ENCODE measurements around the gene CDH13.

DNA sequence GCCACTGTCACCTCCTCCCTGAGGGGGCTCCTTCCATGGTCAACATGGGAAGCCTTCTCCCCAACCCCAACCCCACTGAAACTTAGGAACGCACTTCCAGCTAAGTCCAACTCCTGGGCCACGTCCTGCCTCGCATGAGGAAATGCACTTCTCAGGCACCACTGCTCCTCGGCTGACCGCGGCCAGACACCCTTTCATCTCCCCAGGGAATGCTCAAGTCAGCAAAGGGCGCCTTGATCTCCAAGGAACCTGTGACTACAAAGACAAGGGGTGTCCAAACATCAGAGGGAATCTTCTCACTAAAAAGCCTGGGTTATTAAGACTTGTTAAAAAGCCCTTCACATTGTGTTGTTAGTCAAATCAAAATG is 1056.1 kb downstream of the CDH13 start:
- TF ChIP-seq, protein P1, sequence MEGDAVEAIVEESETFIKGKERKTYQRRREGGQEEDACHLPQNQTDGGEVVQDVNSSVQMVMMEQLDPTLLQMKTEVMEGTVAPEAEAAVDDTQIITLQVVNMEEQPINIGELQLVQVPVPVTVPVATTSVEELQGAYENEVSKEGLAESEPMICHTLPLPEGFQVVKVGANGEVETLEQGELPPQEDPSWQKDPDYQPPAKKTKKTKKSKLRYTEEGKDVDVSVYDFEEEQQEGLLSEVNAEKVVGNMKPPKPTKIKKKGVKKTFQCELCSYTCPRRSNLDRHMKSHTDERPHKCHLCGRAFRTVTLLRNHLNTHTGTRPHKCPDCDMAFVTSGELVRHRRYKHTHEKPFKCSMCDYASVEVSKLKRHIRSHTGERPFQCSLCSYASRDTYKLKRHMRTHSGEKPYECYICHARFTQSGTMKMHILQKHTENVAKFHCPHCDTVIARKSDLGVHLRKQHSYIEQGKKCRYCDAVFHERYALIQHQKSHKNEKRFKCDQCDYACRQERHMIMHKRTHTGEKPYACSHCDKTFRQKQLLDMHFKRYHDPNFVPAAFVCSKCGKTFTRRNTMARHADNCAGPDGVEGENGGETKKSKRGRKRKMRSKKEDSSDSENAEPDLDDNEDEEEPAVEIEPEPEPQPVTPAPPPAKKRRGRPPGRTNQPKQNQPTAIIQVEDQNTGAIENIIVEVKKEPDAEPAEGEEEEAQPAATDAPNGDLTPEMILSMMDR (conservative IDR thresholded peaks at IDR 0.05; ENCODE audit: low read length), result no peak
- TF ChIP-seq EZH2phosphoT487 (IDR thresholded peaks at IDR 0.05; ENCODE audit: borderline replicate concordance, low read depth, low read length), result no peak

Measured in OCI-LY7 (cell line).